KOPT-K1 (cell line): Measurements from ENCODE around the gene OMP.

ENCODE experiments used
- H3K27ac ChIP-seq: fragments of 200-600 bp; sonication (generic); 2 replicates; pipeline ENCODE4 v1.5.1; 2016; ENCODE audit warnings: antibody characterized with exemption, mild to moderate bottlenecking, low read depth, low read length; ENCODE audit not compliant: poor library complexity, severe bottlenecking
- H3K36me3 ChIP-seq: fragments of 200-600 bp; sonication (generic); 2 replicates; pipeline ENCODE4 v1.5.1; 2017; ENCODE audit warnings: antibody characterized with exemption, mild to moderate bottlenecking, low read length, moderate library complexity; ENCODE audit not compliant: insufficient read depth
- H3K9me3 ChIP-seq: fragments of 200-600 bp; sonication (generic); 2 replicates; pipeline ENCODE4 v1.5.1; 2017; ENCODE audit warnings: antibody characterized with exemption, low read length, mild to moderate bottlenecking; ENCODE audit not compliant: insufficient read depth, poor library complexity, severe bottlenecking

Gene OMP

GRCh38 chr11:77126861-77127234, 24.2 kb downstream of the OMP start:
- H3K27ac ChIP-seq = no peak overlapping the region
- H3K9me3 ChIP-seq = no peaks in the 10 kb centered on the region
- H3K36me3 ChIP-seq = no peaks in the 10 kb centered on the region

GRCh38 chr11:77127235-77127911, 24.7 kb downstream of the OMP start:
- Histone ChIP-seq H3K9me3 (no peaks in the 10 kb centered on the region), H3K27ac (no peak overlapping the region), H3K36me3 (no peaks in the 10 kb centered on the region)

GRCh38 chr11:77127920-77128691, 25.5 kb downstream of the OMP start, which contains the start of gene MYO7A:
MYO7A (plus strand) TSS chr11:77128246; CDS start chr11:77130635, 2,389 bp downstream.
- Histone ChIP-seq H3K27ac (no peak within 1 kb of the TSS), H3K36me3 (no peaks in the 10 kb centered on the region), H3K9me3 (no peaks in the 10 kb centered on the region)

- Histone ChIP-seq H3K27ac (no peak overlapping the region), H3K36me3 (no peaks in the 10 kb centered on the region)
These were observed 26.6 kb downstream of the OMP start for GRCh38 chr11:77129069-77129841.

DNA sequence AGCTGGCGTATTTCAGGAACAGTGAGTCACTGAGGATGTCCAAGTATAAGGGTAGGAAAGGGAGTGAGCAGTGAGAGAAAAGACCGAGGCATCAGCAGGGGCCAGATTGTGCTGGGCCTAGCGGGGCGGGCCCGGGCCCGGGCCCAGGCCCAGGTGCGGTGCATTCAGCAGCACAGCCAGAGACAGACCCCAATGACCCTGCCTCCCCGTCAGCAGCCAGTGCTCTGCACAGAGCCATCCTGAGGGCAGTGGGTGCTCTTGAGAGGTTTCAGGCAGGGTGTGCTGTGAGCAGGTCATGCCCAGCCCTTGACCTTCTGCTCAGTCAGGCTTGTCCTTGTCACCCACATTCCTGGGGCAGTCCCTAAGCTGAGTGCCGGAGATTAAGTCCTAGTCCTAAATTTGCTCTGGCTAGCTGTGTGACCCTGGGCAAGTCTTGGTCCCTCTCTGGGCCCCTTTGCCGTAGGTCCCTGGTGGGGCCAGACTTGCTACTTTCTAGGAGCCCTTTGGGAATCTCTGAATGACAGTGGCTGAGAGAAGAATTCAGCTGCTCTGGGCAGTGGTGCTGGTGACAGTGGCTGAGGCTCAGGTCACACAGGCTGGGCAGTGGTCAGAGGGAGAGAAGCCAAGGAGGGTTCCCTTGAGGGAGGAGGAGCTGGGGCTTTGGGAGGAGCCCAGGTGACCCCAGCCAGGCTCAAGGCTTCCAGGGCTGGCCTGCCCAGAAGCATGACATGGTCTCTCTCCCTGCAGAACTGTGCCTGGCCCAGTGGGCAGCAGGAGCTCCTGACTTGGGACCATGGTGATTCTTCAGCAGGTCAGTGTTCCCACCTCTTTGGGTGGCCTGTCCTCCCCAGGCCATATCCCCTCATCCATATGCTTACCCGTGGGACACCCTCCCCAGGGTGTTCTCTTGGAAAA, 27.5 kb downstream of the OMP start:
- Histone ChIP-seq H3K9me3 (no peaks in the 10 kb centered on the region), H3K27ac (no peak overlapping the region), H3K36me3 (no peaks in the 10 kb centered on the region)

More at GRCh38 chr11:77129069-77129841, 26.6 kb downstream of the OMP start:
- H3K9me3 ChIP-seq = no peaks in the 10 kb centered on the region

- Histone ChIP-seq H3K36me3 (no peaks in the 10 kb centered on the region), H3K27ac (no peak overlapping the region), H3K9me3 (no peaks in the 10 kb centered on the region)
These were observed 28.3 kb downstream of the OMP start for GRCh38 chr11:77130763-77131513.

DNA sequence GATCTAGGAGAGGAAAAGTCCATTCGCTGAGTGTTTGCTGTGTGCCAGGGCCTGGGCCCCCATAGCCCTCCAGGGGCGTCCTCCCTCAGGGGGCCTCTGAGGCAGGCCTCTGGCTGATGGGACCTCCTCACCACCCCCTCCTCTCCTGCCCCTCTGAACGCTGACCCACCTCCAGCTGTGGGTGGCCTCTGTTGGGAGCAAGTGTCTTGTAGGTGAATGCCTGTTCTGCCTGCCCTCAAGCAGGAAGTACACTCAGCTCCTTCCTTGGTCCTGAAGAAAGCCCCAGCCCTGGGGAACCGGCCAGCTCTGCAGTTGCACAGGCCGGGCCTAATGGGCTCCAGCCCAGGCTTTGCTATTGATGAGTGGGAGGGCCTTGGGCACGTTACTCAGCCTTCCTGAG, 28.9 kb downstream of the OMP start:
- Histone ChIP-seq H3K9me3 (no peaks in the 10 kb centered on the region), H3K36me3 (no peaks in the 10 kb centered on the region), H3K27ac (no peak overlapping the region)

DNA sequence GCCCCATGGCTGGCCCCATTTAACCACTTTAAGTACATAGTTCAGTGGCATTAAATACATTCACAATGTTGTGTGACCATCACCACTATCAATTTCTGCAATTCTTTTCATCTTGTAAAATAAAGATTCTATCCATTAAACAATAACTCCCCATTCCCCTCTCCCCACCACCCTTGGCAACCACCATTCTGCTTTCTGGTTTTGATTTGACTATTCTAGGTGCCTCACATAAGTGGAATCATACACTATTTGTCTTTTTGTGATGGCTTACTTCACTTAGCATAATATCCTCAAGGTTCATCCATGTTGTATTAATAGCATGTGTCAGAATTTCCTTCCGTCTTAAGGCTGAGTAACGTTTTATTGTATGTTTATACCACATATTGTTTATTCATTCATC, 32.4 kb downstream of the OMP start:
- no peaks in the 10 kb centered on the region for H3K9me3 ChIP-seq

GRCh38 chr11:77136074-77136473, 33.4 kb downstream of the OMP start:
- Histone ChIP-seq H3K27ac (no peak overlapping the region), H3K36me3 (no peaks in the 10 kb centered on the region), H3K9me3 (no peaks in the 10 kb centered on the region)

More for the DNA sequence above, 32.4 kb downstream of the OMP start:
- no peaks in the 10 kb centered on the region for H3K36me3 ChIP-seq
- H3K27ac ChIP-seq = no peak overlapping the region

DNA sequence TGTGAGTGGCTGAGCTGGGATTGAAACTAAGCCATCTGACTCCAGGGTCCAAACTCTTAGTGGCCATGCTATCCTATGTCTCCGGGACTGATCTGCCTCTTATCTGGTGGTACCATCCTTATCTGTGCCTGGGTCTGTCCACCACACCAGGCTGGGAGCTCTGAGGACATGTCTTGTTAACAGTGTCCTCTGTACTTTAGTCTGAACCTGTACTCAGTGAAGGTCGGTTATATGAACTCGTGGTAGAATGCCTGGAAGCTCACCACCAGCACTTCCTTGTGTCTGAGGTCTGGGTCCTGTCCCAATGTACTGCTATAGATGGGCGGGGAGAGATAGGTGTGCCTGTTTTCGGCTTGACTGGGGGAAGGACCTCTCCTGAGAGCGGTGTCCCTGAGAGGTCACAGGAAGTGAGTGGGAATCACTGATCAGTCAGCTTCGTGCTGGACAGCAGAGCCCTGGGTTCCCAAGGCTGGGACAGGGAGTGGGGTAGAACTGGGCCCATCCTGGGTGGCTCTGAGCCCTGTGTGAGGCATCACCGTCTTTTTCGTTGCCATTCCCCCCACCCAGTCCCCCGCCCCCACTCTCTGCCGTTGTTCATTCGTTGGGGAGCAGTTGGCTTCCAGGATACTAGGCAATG, 34.3 kb downstream of the OMP start:
- no peaks in the 10 kb centered on the region for H3K36me3 ChIP-seq
- no peak overlapping the region for H3K27ac ChIP-seq
- no peaks in the 10 kb centered on the region for H3K9me3 ChIP-seq

GRCh38 chr11:77137421-77137820, 34.8 kb downstream of the OMP start:
- Histone ChIP-seq H3K27ac (no peak overlapping the region), H3K36me3 (no peaks in the 10 kb centered on the region), H3K9me3 (no peaks in the 10 kb centered on the region)

- Histone ChIP-seq H3K27ac (no peak overlapping the region), H3K9me3 (no peaks in the 10 kb centered on the region), H3K36me3 (no peaks in the 10 kb centered on the region)
These were observed 35.5 kb downstream of the OMP start for GRCh38 chr11:77138106-77138649.

DNA sequence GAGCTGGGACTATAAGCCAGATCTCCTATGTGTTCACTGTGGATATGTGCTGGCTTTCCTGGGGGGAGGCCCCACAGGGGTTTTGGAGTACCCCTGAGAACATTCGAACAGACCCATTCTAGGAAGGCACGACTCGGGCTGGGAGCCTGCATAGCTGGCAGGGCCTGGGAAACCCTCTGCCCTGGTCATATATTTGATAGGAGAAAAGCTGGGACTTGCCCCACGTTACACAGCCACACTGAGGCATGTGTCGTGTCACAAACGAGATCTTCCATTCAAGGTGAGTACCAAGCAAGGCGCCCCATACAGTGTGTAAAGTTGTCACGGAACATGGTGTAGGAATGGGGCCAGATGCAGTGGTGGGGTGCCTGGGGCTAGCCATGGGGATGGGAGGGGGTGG, 36.6 kb downstream of the OMP start:
- Histone ChIP-seq H3K9me3 (no peaks in the 10 kb centered on the region), H3K36me3 (no peaks in the 10 kb centered on the region), H3K27ac (no peak overlapping the region)
